Activated naive CD4-positive, alpha-beta T cell treated with anti-CD3 and anti-CD28 coated beads, Interleukin-2, amount 50 U/mL, for 72 hours (primary cell): ENCODE data around the gene VAMP4. TPM values are rescaled to one million over a fixed set of nuclear protein-coding genes. Genes with fewer than 3 reads are reported as not detected.
A peak's percentile ranks its signal among the peaks of the same experiment; 100 is the strongest.
"Not testable (repeated sequence)": the region's sequence is repeated elsewhere in the genome, so short reads cannot be mapped to it uniquely, and the experiment has no call there.

Experiments
- ATAC-seq, 2 donors: fragments of 150-1000 bp; cut with Tn5 transposase; 2 replicates each; pipeline ENCODE4 v1.10.0; 2021; ENCODE audit warnings: mild to moderate bottlenecking in 2 of 2, moderate library complexity in 2 of 2
- DNase-seq, 2 donors: peaks; one replicate each; pipeline ENCODE4 v3.0.0; 2021 to 2022; ENCODE audit warnings: low spot score in 2 of 2
- H3K27ac Mint-ChIP-seq, 2 donors: one replicate each; pipeline ENCODE4 v1.8.0; 2022; ENCODE audit warnings: mild to moderate bottlenecking in 2 of 2, mixed read lengths in 2 of 2
- H3K36me3 Mint-ChIP-seq, 2 donors: one replicate each; pipeline ENCODE4 v1.8.0; 2022; ENCODE audit warnings: mixed read lengths in 2 of 2
- H3K9me3 Mint-ChIP-seq, 2 donors: one replicate each; pipeline ENCODE4 v1.8.0; 2022; ENCODE audit warnings: mixed read lengths in 2 of 2
- total RNA-seq, 2 donors: library from RNA; stranded (reverse); gene quantifications; one replicate each; pipeline ENCODE4 v1.2.3, GENCODE V29; 2022

The VAMP4 gene
- total RNA-seq, 2 donors from 2014 or later = 6.8 to 11.9 TPM

DNA sequence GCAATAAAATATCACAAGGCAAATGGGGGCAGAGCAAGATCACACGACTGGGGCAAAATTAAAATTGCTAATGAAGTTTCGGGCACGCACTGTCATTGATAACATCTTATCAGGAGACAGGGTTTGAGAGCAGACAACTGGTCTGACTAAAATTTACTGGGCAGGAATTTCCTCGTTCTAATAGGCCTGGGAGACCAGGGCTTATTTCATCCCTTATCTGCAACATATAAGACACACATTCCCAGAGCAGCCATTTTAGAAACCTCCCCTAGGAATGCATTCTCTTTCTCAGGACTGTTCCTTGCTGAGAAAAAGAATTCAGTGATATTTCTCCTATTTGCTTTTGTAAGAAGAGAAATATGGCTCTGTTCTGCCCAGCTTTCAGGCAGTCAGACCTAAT is 18.7 kb downstream of the VAMP4 start:
- not testable (repeated sequence) for DNase-seq, H3K9me3 Mint-ChIP-seq, H3K27ac Mint-ChIP-seq, ATAC-seq
- peaks cover 14 to 38% of the 10 kb centered on the region in 2 donors for H3K36me3 Mint-ChIP-seq

GRCh38 chr1:171718848-171719247 is 23.0 kb downstream of the VAMP4 start:
- Mint-ChIP-seq H3K36me3 (peaks cover 14 to 15% of the 10 kb centered on the region in 2 donors), H3K9me3 (peaks cover 3 to 8% of the 10 kb centered on the region in 2 donors), H3K27ac (no peak overlapping the region)
- DNase-seq = no peak
- ATAC-seq = no peak

DNA sequence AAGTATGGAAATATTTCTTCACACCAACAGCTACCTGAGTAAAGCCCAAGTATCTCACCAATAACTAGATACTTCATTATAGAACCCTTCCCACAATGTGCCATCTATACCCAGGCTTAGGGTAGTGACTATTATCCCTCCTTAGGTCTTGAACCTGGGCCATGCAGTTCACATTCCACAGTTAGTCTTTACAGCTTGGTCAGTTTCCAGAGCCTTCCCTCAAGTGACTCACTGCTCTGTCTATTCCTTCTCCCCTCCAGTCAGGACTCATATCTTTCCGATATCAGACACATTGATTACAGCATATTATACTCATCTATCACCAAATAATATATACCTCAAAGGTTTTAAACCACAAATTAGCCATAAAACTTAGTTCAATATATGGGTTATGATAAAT is 23.6 kb downstream of the VAMP4 start:
- ATAC-seq (no peak), DNase-seq (no peak)
- Mint-ChIP-seq H3K36me3 (peaks cover 8 to 9% of the 10 kb centered on the region in 2 donors), H3K9me3 (peaks cover 0 to 5% of the 10 kb centered on the region in 2 donors), H3K27ac (no peak overlapping the region)

GRCh38 chr1:171717062-171717718 is 24.7 kb downstream of the VAMP4 start:
- no peak for DNase-seq
- ATAC-seq = no peak
- H3K9me3 Mint-ChIP-seq = no peaks in the 10 kb centered on the region

GRCh38 chr1:171716616-171717015 is 25.2 kb downstream of the VAMP4 start:
- ATAC-seq = no peak
- Mint-ChIP-seq H3K36me3 (no peaks in the 10 kb centered on the region), H3K9me3 (no peaks in the 10 kb centered on the region), H3K27ac (no peak overlapping the region)
- no peak for DNase-seq

More at GRCh38 chr1:171717062-171717718, 24.7 kb downstream of the VAMP4 start:
- no peaks in the 10 kb centered on the region for H3K36me3 Mint-ChIP-seq
- no peak overlapping the region for H3K27ac Mint-ChIP-seq

DNA sequence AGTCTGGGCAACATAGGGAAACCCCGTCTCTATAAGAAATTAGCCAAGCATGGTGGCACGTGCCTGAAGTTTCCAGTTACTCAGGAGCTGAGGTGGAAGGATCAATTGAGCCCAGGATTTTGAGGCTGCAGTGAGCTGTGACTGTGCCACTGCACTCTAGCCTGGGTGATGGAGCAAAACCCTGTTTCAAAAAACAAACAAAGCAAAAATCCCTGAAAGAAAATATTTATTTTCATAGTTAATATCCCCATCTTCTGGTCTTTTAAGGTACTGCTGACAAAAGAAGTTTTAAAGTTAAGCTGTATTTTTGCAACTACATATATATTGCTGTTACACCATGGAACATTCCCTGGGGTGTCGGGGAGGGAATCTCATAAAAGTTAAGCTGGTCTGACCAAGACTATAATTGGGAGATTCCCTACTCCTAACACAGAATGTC is 26.0 kb downstream of the VAMP4 start:
- Mint-ChIP-seq H3K9me3 (no peaks in the 10 kb centered on the region), H3K27ac (no peak overlapping the region), H3K36me3 (no peaks in the 10 kb centered on the region)
- no peak for DNase-seq
- no peak for ATAC-seq

DNA sequence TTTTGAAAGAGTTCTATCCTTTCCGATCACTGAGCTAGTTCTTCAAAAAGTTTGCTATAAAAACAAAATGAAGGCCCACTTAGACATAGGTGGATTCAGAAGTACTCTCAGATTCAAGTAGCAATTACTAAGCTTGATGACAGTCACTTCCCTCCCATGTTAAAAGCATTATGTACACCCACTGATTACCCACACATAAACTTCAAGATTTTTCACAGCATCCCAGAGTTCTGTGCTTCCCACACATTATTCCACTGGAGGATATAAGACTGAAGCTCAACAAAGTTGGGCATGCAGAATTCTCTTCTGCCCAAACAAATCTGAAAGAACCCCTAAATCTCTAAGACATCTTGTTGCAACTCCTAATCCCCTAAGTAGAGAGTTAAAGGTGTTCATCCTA is 29.5 kb downstream of the VAMP4 start:
- Mint-ChIP-seq H3K27ac (no peak overlapping the region), H3K9me3 (no peaks in the 10 kb centered on the region), H3K36me3 (no peaks in the 10 kb centered on the region)
- no peak for ATAC-seq
- DNase-seq = no peak

GRCh38 chr1:171711643-171712042 is 30.2 kb downstream of the VAMP4 start:
- Mint-ChIP-seq H3K27ac (no peak overlapping the region), H3K36me3 (no peaks in the 10 kb centered on the region), H3K9me3 (no peaks in the 10 kb centered on the region)
- DNase-seq (no peak), ATAC-seq (no peak)

DNA sequence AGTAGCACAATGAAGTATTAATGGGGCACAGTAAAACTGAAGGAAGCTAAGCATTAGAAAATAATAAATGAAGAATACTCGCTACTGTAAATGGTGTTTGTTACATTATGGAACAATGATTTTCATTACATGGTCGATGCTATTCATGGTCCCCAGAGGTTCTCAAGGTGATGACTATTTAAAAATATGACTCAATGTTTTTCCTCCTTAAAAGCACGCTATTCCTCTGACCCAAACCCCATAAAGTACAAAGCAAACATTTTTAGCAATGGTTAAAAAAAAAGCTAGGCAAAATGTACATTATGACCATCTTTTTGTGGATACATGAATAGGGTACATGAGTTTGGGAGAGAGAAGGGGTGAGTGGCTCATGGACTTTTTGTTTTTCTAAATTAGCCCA is 34.3 kb downstream of the VAMP4 start:
- DNase-seq = no peak
- H3K27ac Mint-ChIP-seq = no peak overlapping the region
- ATAC-seq = no peak
- no peaks in the 10 kb centered on the region for H3K36me3 Mint-ChIP-seq
- no peaks in the 10 kb centered on the region for H3K9me3 Mint-ChIP-seq

DNA sequence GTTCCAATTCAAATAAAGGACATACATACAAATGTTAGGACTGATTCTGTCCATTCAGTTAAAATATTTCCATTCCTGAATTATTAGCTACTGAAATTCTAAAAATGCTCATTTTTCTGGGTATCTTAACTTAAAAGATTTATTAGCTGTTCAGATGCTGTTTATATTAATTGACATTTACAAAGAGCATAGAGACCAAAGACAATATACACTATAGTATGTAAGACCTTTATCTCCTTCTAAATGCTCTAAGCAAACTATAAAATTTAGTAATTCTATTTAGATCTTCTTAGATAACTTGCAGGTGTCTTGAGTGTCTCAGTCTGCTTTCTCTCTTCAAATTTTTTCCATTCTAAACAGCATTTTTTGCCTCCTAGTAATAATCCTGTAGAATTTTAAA is 39.3 kb downstream of the VAMP4 start:
- H3K27ac Mint-ChIP-seq = no peak overlapping the region
- no peaks in the 10 kb centered on the region for H3K36me3 Mint-ChIP-seq
- peaks cover 0 to under 1% of the 10 kb centered on the region in 2 donors for H3K9me3 Mint-ChIP-seq
- ATAC-seq = no peak
- DNase-seq = no peak

DNA sequence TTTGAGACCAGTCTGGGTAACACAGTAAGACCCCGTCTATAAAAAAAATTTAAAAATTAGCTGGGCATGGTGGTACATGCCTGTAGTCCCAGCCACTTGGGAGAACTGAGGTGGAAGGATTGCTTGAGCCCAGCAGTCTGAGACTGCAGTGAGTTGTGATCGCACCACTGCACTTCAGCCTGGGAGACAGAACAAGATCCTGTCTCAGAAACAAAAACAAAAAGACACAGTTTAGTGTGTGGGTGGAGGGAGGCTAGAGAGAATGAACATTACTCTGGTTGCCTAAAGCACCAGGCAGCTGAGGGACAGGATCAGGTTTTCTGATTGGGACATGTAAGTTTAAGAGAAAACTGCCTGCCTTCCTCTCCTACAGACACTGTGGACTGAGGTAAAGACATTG is 42.3 kb downstream of the VAMP4 start:
- no peak overlapping the region for H3K27ac Mint-ChIP-seq
- DNase-seq (no peak), ATAC-seq (no peak)
- peaks cover 17% of the 10 kb centered on the region in 2 donors for H3K36me3 Mint-ChIP-seq
- peaks cover 15% of the 10 kb centered on the region in 2 donors for H3K9me3 Mint-ChIP-seq

DNA sequence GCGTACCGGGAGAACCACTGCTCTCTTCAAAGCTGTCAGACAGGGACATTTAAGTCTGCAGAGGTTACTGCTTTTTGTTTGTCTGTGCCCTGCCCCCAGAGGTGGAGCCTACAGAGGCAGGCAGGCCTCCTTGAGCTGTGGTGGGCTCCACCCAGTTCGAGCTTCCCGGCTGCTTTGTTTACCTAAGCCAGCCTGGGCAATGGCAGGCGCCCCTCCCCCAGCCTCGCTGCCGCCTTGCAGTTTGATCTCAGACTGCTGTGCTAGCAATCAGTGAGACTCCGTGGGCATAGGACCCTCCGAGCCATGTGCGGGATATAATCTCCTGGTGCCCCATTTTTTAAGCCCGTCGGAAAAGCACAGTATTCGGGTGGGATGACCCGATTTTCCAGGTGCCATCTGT is 46.1 kb downstream of the VAMP4 start:
- H3K9me3 Mint-ChIP-seq = peaks cover 15 to 26% of the 10 kb centered on the region in 2 donors
- H3K27ac Mint-ChIP-seq, ATAC-seq, DNase-seq: not testable (repeated sequence)
- peaks cover 23 to 28% of the 10 kb centered on the region in 2 donors for H3K36me3 Mint-ChIP-seq

GRCh38 chr1:171693541-171693940 is 48.3 kb downstream of the VAMP4 start:
- H3K9me3 Mint-ChIP-seq = peaks cover 15 to 26% of the 10 kb centered on the region in 2 donors
- not testable (repeated sequence) for H3K27ac Mint-ChIP-seq, ATAC-seq, DNase-seq
- H3K36me3 Mint-ChIP-seq = peaks cover 23 to 28% of the 10 kb centered on the region in 2 donors

DNA sequence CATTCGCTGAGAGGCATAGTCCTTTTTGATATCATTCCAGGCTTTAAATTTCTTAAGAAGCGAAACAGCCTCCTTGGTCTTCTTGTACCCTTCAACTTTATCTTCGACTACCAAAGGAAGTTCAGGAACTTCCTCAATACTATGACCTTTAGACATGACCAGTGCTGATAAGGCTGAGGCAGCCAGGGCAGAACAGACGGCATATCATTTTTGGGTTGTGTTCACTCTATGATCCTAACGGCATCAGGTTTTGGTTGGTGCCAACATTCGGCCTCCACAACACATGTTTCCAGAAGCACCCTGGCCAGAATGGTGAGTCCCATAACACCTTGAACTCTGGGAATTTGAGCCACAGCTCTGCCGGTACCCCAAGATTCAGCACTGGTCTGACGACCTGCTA is 58.0 kb downstream of the VAMP4 start:
- ATAC-seq (no peak), DNase-seq (no peak)
- H3K9me3 Mint-ChIP-seq = peaks cover 3 to 9% of the 10 kb centered on the region in 2 donors
- peaks cover 0 to 6% of the 10 kb centered on the region in 2 donors for H3K36me3 Mint-ChIP-seq
- no peak overlapping the region for H3K27ac Mint-ChIP-seq

- Mint-ChIP-seq H3K27ac (no peak overlapping the region), H3K9me3 (no peaks in the 10 kb centered on the region), H3K36me3 (peaks cover 0 to 6% of the 10 kb centered on the region in 2 donors)
- DNase-seq (no peak), ATAC-seq (no peak)
These were observed 61.5 kb downstream of the VAMP4 start for GRCh38 chr1:171680339-171680738.

DNA sequence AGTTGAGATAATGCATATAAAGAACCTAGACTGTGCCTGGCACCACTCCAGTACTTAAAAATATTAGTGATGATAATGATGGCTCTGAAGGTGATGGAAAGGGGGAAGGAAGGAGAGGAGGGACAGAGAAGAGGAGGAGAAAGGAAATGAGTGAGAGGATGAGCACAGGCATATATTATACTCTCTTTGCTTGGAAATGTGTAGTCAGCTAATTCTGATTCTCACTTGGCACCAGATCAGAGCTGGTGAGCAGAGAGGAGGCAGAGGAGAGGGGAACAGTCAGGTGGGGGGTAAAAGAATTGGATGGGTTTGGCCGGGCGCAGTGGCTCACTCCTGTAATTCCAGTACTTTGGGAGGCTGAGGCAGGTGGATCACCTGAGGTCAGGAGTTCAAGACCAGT is 65.0 kb downstream of the VAMP4 start:
- peak overlapping the region in 1 of 2 donors; percentile 33 for H3K27ac Mint-ChIP-seq
- no peaks in the 10 kb centered on the region for H3K36me3 Mint-ChIP-seq
- H3K9me3 Mint-ChIP-seq = no peaks in the 10 kb centered on the region
- no peak for DNase-seq
- no peak for ATAC-seq

GRCh38 chr1:171674431-171675405 is 67.1 kb downstream of the VAMP4 start:
- DNase-seq = no peak
- no peak for ATAC-seq
- Mint-ChIP-seq H3K9me3 (no peaks in the 10 kb centered on the region), H3K27ac (no peak overlapping the region), H3K36me3 (no peaks in the 10 kb centered on the region)
